KMS-11 (cell line): Measurements from ENCODE around the gene OR11H7.
"Not testable (repeated sequence)": the region's sequence is repeated elsewhere in the genome, so short reads cannot be mapped to it uniquely, and the experiment has no call there.

Experiments
- H2AFZ ChIP-seq: fragments of 200-600 bp; sonication (generic); 2 replicates; pipeline ENCODE4 v1.6.1; 2016; ENCODE audit warnings: antibody characterized with exemption, mixed run types, low read depth
- H3K27ac ChIP-seq: fragments of 200-600 bp; sonication (generic); 2 replicates; pipeline ENCODE4 v1.6.1; 2016; ENCODE audit warnings: mild to moderate bottlenecking, mixed run types
- H3K27me3 ChIP-seq: fragments of 200-600 bp; sonication (generic); 2 replicates; pipeline ENCODE4 v1.6.1; 2017; ENCODE audit warnings: mild to moderate bottlenecking, low read depth, mixed run types, moderate library complexity; ENCODE audit not compliant: insufficient read depth
- H3K36me3 ChIP-seq: fragments of 200-600 bp; sonication (generic); 2 replicates; pipeline ENCODE4 v1.6.1; 2017; ENCODE audit warnings: mild to moderate bottlenecking, mixed run types; ENCODE audit not compliant: insufficient read depth
- H3K4me1 ChIP-seq: fragments of 200-600 bp; sonication (generic); 2 replicates; pipeline ENCODE4 v1.6.1; 2016; ENCODE audit warnings: mild to moderate bottlenecking, low read depth, mixed run types; ENCODE audit not compliant: poor library complexity, severe bottlenecking
- H3K4me2 ChIP-seq: fragments of 200-600 bp; sonication (generic); 2 replicates; pipeline ENCODE4 v1.7.0; 2016; ENCODE audit warnings: mild to moderate bottlenecking, mixed run types
- H3K4me3 ChIP-seq: fragments of 200-600 bp; sonication (generic); IDR thresholded peaks from 2 replicates; pipeline ENCODE4 v1.6.1; 2017; ENCODE audit warnings: low read depth, low read length, mixed read lengths; ENCODE audit not compliant: insufficient read depth
- H3K79me2 ChIP-seq: fragments of 200-600 bp; sonication (generic); 2 replicates; pipeline ENCODE4 v1.6.1; 2016; ENCODE audit warnings: low read depth, mixed run types; ENCODE audit not compliant: insufficient read depth
- H3K9ac ChIP-seq: fragments of 200-600 bp; sonication (generic); 2 replicates; pipeline ENCODE4 v1.6.1; 2016; ENCODE audit warnings: mild to moderate bottlenecking, mixed run types
- H4K20me1 ChIP-seq: fragments of 200-600 bp; sonication (generic); 2 replicates; pipeline ENCODE4 v1.6.1; 2016; ENCODE audit warnings: mild to moderate bottlenecking, mixed run types; ENCODE audit not compliant: insufficient read depth
- CTCF ChIP-seq: fragments of 200-600 bp; sonication (generic); conservative IDR thresholded peaks from 2 replicates; pipeline ENCODE4 v1.6.1; 2017; ENCODE audit warnings: low read depth, mild to moderate bottlenecking, antibody characterized with exemption, low read length, moderate library complexity, mixed read lengths

Gene OR11H7

GRCh38 chr14:20278414-20278813, 49.6 kb downstream of the OR11H7 start:
- Histone ChIP-seq H3K27me3 (no peaks in the 10 kb centered on the region), H3K9ac (no peak overlapping the region), H3K4me1 (no peaks in the 10 kb centered on the region), H3K4me2 (no peak overlapping the region), H4K20me1 (no peaks in the 10 kb centered on the region), H2AFZ (no peak overlapping the region), H3K4me3 (no peak overlapping the region), H3K27ac (no peak overlapping the region), H3K36me3 (no peaks in the 10 kb centered on the region), H3K79me2 (no peaks in the 10 kb centered on the region)
- TF ChIP-seq CTCF: no peak

GRCh38 chr14:20280265-20280664, 51.5 kb downstream of the OR11H7 start:
- not testable (repeated sequence) for H2AFZ ChIP-seq, H3K9ac ChIP-seq, H3K4me2 ChIP-seq, H3K4me1 ChIP-seq, H4K20me1 ChIP-seq, H3K27ac ChIP-seq, H3K4me3 ChIP-seq, H3K36me3 ChIP-seq, H3K27me3 ChIP-seq, H3K79me2 ChIP-seq
